A549 (cell line): ENCODE results near the gene ROBO1. TPM values are rescaled to one million over a fixed set of nuclear protein-coding genes. Genes with fewer than 3 reads are reported as not detected.

Experiments used
- ATAC-seq, 2 experiments: fragments of 200-7000 bp in 1 of 2; fragments of >200 bp in 1 of 2; cut with Nextera tagmentation in 1 of 2; cut with Tn5 transposase in 1 of 2; 3 replicates each; pipeline versions ENCODE4 v1.8.0 to v1.9.1; 2018 to 2020; ENCODE audit warnings: mild to moderate bottlenecking in 1 of 2, moderate library complexity in 1 of 2
- CTCF ChIA-PET: fragments of 300-600 bp; sonication (Branson Sonifier 250); formaldehyde crosslinking; extraction: SDS; loops from one replicate; lab custom pipeline; 2021; ENCODE audit warnings: antibody characterized with exemption, inconsistent platforms; lab: Yijun Ruan, JAX
- POLR2A ChIA-PET: fragments of 350-600 bp; formaldehyde crosslinking; extraction: SDS; loops from one replicate; lab custom pipeline; 2021; ENCODE audit warnings: antibody characterized with exemption, inconsistent platforms; lab: Yijun Ruan, JAX
- DNase-seq, 2 experiments: peaks; one replicate each; pipeline versions ENCODE4 v3.0.0 to v3.0.0-alpha.2; 2011 to 2016; ENCODE audit warnings: low read depth in 1 of 2, low spot score in 1 of 2
- FAIRE-seq: peaks from 2 replicates; lab custom pipeline; 2011; peaks lifted over from hg19 to GRCh38; lab: Jason Lieb, UNC
- H3K27ac ChIP-seq, 2 experiments: fragments of >200 bp; sonication (Bioruptor Twin); formaldehyde crosslinking; 3 replicates each; pipeline ENCODE4 v1.5.1; 2016 to 2017
- H3K4me1 ChIP-seq: fragments of >200 bp; sonication (Bioruptor Twin); formaldehyde crosslinking; 3 replicates; pipeline ENCODE4 v1.6.1; 2016
- H3K4me2 ChIP-seq: fragments of >200 bp; sonication (Bioruptor Twin); formaldehyde crosslinking; 3 replicates; pipeline ENCODE4 v1.6.1; 2016
- H3K4me3 ChIP-seq: fragments of >200 bp; sonication (Bioruptor Twin); formaldehyde crosslinking; 3 replicates; pipeline ENCODE4 v1.5.1; 2016
- H3K9me3 ChIP-seq: fragments of >200 bp; sonication (Bioruptor Twin); formaldehyde crosslinking; 3 replicates; pipeline ENCODE4 v1.6.1; 2016
- BHLHE40 ChIP-seq: IDR thresholded peaks from 2 replicates; pipeline ENCODE4 v1.6.1; 2012; ENCODE audit warnings: low read depth, low read length, inconsistent platforms
- EP300 ChIP-seq, 2 experiments: fragments of >200 bp; sonication (Bioruptor Twin); formaldehyde crosslinking; IDR thresholded peaks; 2 replicates in 1 of 2; 3 replicates in 1 of 2; pipeline ENCODE4 v1.6.1; 2016 to 2017
- GATA3 ChIP-seq: IDR thresholded peaks from 2 replicates; pipeline ENCODE4 v1.6.1; 2012; ENCODE audit warnings: borderline replicate concordance
- JUN ChIP-seq, 2 experiments: fragments of >200 bp; sonication (Bioruptor Twin); formaldehyde crosslinking; IDR thresholded peaks; 2 replicates in 1 of 2; 3 replicates in 1 of 2; pipeline ENCODE4 v1.6.1; 2016 to 2017
- MAFK ChIP-seq: fragments of 450-650 bp; IDR thresholded peaks from 2 replicates; pipeline ENCODE4 v1.6.1; 2014; ENCODE audit not compliant: partially characterized antibody
- MAZ ChIP-seq: fragments of 150-350 bp; IDR thresholded peaks from 2 replicates; pipeline ENCODE4 v1.6.1; 2014; ENCODE audit warnings: antibody characterized with exemption, low read depth, low read length, borderline replicate concordance
- NFE2L2 ChIP-seq: fragments of 150-350 bp; conservative IDR thresholded peaks from 2 replicates; pipeline ENCODE4 v1.6.1; 2014; ENCODE audit warnings: low read length
- RAD21 ChIP-seq, 2 experiments: fragments of >200 bp in 1 of 2; sonication (Bioruptor Twin) in 1 of 2; formaldehyde crosslinking in 1 of 2; IDR thresholded peaks in 1 of 2; conservative IDR thresholded peaks in 1 of 2; 2 replicates in 1 of 2; 3 replicates in 1 of 2; pipeline ENCODE4 v1.6.1; 2012 to 2018; ENCODE audit warnings: inconsistent platforms in 1 of 2
- RCOR1 ChIP-seq: fragments of 150-350 bp; IDR thresholded peaks from 2 replicates; pipeline ENCODE4 v1.6.1; 2014; ENCODE audit warnings: antibody characterized with exemption, low read length, low read depth
- RNF2 ChIP-seq: fragments of 200-600 bp; sonication (generic); IDR thresholded peaks from 2 replicates; pipeline ENCODE4 v1.6.1; 2016; ENCODE audit warnings: low read depth, mild to moderate bottlenecking, antibody characterized with exemption, moderate library complexity, borderline replicate concordance
- TFCP2L1 ChIP-seq: fragments of 250-450 bp; sonication (Bioruptor Pico); IDR thresholded peaks from 2 replicates; pipeline ENCODE4 v1.5.0; 2021; ENCODE audit warnings: mild to moderate bottlenecking
- ZNF302 ChIP-seq: fragments of 250-450 bp; sonication (Bioruptor Pico); IDR thresholded peaks from 2 replicates; pipeline ENCODE4 v1.9.0; 2021; ENCODE audit warnings: inconsistent platforms, mild to moderate bottlenecking, moderate library complexity
- WGBS: methylation state at CpG from one replicate; pipeline ENCODE4 v1.1.6; 2017; ENCODE audit errors: missing lambda C conversion rate; 5-methylcytosine and 5-hydroxymethylcytosine counted together
- polyA plus RNA-seq, 4 experiments: library from polyadenylated mRNA; depleted of rRNA in 3 of 4; stranded (reverse); fragments of >200 nt; fragmentation: RNase III in 1 of 4; extraction: RNeasy Plus Mini Kit Qiagen cat#74134 plus additional on column Dnase treatment in 1 of 4; gene quantifications; 2 replicates in 3 of 4; 3 replicates in 1 of 4; pipeline ENCODE4 v1.2.3, GENCODE V29; 2011 to 2017
- TF ChIP-seq, protein P1 (sequence below): fragments of 250-450 bp; sonication (Bioruptor Pico); IDR thresholded peaks from 2 replicates; pipeline ENCODE4 v1.5.0; 2021; ENCODE audit warnings: mild to moderate bottlenecking, moderate library complexity, borderline replicate concordance
- TF ChIP-seq, protein P2 (sequence below): fragments of >200 bp; sonication (Bioruptor Twin); formaldehyde crosslinking; IDR thresholded peaks from 3 replicates; pipeline ENCODE4 v1.5.1; 2016
- TF ChIP-seq, protein P3 (sequence below): fragments of 200-600 bp; sonication (generic); IDR thresholded peaks from 2 replicates; pipeline ENCODE4 v1.6.1; 2016; ENCODE audit warnings: antibody characterized with exemption, mild to moderate bottlenecking, moderate library complexity

The ROBO1 gene
- polyA plus RNA-seq, 2 of the 4 experiments (the other 2 are of a cell fraction), result 25.3 to 35.6 TPM

DNA sequence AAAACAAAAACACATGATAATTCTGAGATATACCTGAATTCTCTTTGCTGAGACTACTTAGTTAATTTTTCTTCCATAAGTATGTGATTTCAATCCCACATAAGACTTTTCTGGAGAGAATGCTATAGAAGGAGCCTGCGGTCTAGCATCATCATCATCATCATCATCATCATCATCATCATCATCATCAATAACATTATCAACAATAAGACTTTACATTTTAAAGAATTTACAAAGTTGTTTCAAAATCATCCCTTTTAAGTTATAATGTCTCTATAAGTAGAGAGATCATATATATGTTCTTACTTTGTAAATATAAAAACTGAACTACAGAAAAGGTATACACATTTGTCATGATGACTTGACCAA is 965.3 kb downstream of the ROBO1 start (continued):
- TF ChIP-seq, protein P1, sequence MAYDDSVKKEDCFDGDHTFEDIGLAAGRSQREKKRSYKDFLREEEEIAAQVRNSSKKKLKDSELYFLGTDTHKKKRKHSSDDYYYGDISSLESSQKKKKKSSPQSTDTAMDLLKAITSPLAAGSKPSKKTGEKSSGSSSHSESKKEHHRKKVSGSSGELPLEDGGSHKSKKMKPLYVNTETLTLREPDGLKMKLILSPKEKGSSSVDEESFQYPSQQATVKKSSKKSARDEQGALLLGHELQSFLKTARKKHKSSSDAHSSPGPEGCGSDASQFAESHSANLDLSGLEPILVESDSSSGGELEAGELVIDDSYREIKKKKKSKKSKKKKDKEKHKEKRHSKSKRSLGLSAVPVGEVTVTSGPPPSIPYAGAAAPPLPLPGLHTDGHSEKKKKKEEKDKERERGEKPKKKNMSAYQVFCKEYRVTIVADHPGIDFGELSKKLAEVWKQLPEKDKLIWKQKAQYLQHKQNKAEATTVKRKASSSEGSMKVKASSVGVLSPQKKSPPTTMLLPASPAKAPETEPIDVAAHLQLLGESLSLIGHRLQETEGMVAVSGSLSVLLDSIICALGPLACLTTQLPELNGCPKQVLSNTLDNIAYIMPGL (CRISPR knock-in tag), result no peak
- TF ChIP-seq BHLHE40, result no peak
- no peak for TF ChIP-seq ZNF302 (CRISPR knock-in tag)
- TF ChIP-seq TFCP2L1 (CRISPR knock-in tag), result no peak
- no peak for TF ChIP-seq EP300 (IDR thresholded peaks at IDR 0.05)

DNA sequence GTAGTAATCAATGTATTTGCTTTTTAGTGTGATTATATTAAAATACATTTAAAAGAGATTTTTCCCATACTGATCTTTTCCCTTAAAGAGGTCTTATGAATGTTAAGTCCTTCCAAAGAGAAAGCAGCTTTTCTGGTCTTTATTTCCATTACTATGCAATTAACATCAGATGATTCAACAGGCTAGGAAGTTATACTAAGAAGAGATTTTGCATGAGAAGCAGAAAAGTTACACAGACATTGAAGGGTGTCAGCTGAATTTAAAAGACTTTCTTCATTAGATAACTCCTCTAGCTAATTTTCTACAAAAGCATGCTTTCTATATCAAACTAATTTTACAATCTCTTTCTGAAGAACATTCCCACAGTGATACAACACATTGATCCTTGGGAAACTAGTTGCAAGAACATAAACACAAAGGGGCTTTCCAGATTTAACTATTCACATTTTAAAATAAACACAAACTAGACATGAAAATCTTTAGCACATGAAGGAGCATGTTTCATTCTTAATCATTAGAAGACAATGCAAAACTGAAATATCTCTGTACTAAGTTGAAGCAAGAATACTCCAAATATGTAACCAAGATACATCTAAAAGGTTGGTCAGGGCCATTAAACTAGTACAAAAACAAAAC is 965.8 kb downstream of the ROBO1 start:
- ChIA-PET CTCF (no interaction called here), POLR2A (no interaction called here)
- FAIRE-seq (no peak), DNase-seq (no peak), ATAC-seq (no peak)
- Histone ChIP-seq H3K4me2 (no peak overlapping the region), H3K4me3 (no peak overlapping the region), H3K4me1 (peaks cover 12% of the 10 kb centered on the region; the same call in 2 of the 3 replicates), H3K9me3 (no peaks in the 10 kb centered on the region), H3K27ac (no peak overlapping the region)
- TF ChIP-seq RAD21 (conservative IDR thresholded peaks at IDR 0.05 in 1 of 2, IDR thresholded peaks at IDR 0.05 in 1 of 2) (no peak), RNF2 (no peak), JUN (IDR thresholded peaks at IDR 0.05) (no peak)

DNA sequence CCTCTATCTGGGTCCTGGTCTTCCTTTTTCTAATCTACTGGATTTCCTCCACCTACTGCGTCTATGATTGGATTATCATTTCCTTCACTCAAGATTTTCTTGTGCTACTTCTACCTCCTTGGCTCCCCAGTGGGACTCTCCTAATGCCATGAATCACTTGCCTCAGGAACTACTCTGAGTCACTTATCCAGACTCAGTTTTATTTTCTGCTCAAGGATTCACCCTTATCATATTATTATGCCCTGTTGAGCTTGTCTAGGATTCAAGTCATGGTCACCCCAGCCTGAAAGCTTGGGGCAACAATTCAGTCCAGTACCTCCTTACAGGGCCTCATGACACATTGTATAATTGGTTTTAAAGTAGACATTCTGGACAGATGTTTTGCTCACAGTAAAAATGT is 968.1 kb downstream of the ROBO1 start:
- H3K27ac ChIP-seq, result no peak overlapping the region
- H3K4me2 ChIP-seq, result no peak overlapping the region
- H3K4me1 ChIP-seq, result peaks cover 12% of the 10 kb centered on the region; the same call in 2 of the 3 replicates
- ATAC-seq (no peak), DNase-seq (no peak), FAIRE-seq (no peak)
- no peak overlapping the region for H3K4me3 ChIP-seq
- POLR2A ChIA-PET, result no interaction called here
- CTCF ChIA-PET, result no interaction called here
- 79% methylated on average over 1 of the region's 1 CpG for WGBS
- TF ChIP-seq RCOR1, result no peak
- TF ChIP-seq MAZ, result no peak
- TF ChIP-seq GATA3, result no peak
- no peak for TF ChIP-seq MAFK
- TF ChIP-seq, protein P2, sequence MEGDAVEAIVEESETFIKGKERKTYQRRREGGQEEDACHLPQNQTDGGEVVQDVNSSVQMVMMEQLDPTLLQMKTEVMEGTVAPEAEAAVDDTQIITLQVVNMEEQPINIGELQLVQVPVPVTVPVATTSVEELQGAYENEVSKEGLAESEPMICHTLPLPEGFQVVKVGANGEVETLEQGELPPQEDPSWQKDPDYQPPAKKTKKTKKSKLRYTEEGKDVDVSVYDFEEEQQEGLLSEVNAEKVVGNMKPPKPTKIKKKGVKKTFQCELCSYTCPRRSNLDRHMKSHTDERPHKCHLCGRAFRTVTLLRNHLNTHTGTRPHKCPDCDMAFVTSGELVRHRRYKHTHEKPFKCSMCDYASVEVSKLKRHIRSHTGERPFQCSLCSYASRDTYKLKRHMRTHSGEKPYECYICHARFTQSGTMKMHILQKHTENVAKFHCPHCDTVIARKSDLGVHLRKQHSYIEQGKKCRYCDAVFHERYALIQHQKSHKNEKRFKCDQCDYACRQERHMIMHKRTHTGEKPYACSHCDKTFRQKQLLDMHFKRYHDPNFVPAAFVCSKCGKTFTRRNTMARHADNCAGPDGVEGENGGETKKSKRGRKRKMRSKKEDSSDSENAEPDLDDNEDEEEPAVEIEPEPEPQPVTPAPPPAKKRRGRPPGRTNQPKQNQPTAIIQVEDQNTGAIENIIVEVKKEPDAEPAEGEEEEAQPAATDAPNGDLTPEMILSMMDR, result no peak
- no peak for TF ChIP-seq JUN (IDR thresholded peaks at IDR 0.05)
- TF ChIP-seq NFE2L2, result no peak
- no peak for TF ChIP-seq RNF2
- TF ChIP-seq, protein P3, sequence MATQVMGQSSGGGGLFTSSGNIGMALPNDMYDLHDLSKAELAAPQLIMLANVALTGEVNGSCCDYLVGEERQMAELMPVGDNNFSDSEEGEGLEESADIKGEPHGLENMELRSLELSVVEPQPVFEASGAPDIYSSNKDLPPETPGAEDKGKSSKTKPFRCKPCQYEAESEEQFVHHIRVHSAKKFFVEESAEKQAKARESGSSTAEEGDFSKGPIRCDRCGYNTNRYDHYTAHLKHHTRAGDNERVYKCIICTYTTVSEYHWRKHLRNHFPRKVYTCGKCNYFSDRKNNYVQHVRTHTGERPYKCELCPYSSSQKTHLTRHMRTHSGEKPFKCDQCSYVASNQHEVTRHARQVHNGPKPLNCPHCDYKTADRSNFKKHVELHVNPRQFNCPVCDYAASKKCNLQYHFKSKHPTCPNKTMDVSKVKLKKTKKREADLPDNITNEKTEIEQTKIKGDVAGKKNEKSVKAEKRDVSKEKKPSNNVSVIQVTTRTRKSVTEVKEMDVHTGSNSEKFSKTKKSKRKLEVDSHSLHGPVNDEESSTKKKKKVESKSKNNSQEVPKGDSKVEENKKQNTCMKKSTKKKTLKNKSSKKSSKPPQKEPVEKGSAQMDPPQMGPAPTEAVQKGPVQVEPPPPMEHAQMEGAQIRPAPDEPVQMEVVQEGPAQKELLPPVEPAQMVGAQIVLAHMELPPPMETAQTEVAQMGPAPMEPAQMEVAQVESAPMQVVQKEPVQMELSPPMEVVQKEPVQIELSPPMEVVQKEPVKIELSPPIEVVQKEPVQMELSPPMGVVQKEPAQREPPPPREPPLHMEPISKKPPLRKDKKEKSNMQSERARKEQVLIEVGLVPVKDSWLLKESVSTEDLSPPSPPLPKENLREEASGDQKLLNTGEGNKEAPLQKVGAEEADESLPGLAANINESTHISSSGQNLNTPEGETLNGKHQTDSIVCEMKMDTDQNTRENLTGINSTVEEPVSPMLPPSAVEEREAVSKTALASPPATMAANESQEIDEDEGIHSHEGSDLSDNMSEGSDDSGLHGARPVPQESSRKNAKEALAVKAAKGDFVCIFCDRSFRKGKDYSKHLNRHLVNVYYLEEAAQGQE, result no peak
- H3K9me3 ChIP-seq, result no peaks in the 10 kb centered on the region
